ENCODE data around the gene HMGXB3.

DNA sequence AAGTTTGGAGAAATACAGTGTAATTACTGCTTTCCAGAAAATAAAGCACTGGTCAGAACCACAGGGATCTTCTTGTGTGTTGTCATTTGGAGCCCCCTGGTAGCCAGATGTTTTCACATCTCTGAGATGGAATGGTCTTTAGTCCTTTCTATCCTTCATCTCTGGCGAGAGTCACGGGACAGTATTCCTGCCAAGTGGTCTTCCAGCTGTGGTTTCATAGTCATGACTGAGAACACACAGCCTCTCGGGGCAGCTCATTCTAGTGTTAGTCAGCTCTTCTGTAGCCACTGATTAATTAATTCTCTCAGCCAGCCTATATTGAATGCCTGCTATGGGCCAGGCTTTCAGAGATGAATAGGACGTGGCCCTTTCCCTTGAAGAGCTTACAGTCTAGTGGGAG lies 34.1 kb downstream of the HMGXB3 start:
- TF ChIP-seq, protein P1, sequence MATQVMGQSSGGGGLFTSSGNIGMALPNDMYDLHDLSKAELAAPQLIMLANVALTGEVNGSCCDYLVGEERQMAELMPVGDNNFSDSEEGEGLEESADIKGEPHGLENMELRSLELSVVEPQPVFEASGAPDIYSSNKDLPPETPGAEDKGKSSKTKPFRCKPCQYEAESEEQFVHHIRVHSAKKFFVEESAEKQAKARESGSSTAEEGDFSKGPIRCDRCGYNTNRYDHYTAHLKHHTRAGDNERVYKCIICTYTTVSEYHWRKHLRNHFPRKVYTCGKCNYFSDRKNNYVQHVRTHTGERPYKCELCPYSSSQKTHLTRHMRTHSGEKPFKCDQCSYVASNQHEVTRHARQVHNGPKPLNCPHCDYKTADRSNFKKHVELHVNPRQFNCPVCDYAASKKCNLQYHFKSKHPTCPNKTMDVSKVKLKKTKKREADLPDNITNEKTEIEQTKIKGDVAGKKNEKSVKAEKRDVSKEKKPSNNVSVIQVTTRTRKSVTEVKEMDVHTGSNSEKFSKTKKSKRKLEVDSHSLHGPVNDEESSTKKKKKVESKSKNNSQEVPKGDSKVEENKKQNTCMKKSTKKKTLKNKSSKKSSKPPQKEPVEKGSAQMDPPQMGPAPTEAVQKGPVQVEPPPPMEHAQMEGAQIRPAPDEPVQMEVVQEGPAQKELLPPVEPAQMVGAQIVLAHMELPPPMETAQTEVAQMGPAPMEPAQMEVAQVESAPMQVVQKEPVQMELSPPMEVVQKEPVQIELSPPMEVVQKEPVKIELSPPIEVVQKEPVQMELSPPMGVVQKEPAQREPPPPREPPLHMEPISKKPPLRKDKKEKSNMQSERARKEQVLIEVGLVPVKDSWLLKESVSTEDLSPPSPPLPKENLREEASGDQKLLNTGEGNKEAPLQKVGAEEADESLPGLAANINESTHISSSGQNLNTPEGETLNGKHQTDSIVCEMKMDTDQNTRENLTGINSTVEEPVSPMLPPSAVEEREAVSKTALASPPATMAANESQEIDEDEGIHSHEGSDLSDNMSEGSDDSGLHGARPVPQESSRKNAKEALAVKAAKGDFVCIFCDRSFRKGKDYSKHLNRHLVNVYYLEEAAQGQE (IDR thresholded peaks at IDR 0.05; ENCODE audit: borderline replicate concordance in 1 of 2, low read depth in 1 of 2, low read length in 2 of 2): no peak
- TF ChIP-seq EZH2 (conservative IDR thresholded peaks at IDR 0.05; ENCODE audit: low read depth, low read length) (no peak), ZNF431 (CRISPR knock-in tag; IDR thresholded peaks at IDR 0.05; ENCODE audit: borderline replicate concordance, low read depth) (no peak), JUN (CRISPR knock-in tag; IDR thresholded peaks at IDR 0.05) (no peak), MEIS2 (CRISPR knock-in tag; IDR thresholded peaks at IDR 0.05) (no peak), ZKSCAN5 (CRISPR knock-in tag; IDR thresholded peaks at IDR 0.05) (no peak), POLR2AphosphoS5 (IDR thresholded peaks at IDR 0.05; ENCODE audit: low read depth, low read length) (no peak), NR1H2 (CRISPR knock-in tag; IDR thresholded peaks at IDR 0.05; ENCODE audit: borderline replicate concordance, low read depth) (no peak), ZNF232 (CRISPR knock-in tag; IDR thresholded peaks at IDR 0.05; ENCODE audit: borderline replicate concordance) (no peak), RAD51 (IDR thresholded peaks at IDR 0.05; ENCODE audit: borderline replicate concordance) (no peak)
- TF ChIP-seq, protein P2, sequence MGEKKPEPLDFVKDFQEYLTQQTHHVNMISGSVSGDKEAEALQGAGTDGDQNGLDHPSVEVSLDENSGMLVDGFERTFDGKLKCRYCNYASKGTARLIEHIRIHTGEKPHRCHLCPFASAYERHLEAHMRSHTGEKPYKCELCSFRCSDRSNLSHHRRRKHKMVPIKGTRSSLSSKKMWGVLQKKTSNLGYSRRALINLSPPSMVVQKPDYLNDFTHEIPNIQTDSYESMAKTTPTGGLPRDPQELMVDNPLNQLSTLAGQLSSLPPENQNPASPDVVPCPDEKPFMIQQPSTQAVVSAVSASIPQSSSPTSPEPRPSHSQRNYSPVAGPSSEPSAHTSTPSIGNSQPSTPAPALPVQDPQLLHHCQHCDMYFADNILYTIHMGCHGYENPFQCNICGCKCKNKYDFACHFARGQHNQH (CRISPR knock-in tag; IDR thresholded peaks at IDR 0.05): no peak
- TF ChIP-seq, protein P3, sequence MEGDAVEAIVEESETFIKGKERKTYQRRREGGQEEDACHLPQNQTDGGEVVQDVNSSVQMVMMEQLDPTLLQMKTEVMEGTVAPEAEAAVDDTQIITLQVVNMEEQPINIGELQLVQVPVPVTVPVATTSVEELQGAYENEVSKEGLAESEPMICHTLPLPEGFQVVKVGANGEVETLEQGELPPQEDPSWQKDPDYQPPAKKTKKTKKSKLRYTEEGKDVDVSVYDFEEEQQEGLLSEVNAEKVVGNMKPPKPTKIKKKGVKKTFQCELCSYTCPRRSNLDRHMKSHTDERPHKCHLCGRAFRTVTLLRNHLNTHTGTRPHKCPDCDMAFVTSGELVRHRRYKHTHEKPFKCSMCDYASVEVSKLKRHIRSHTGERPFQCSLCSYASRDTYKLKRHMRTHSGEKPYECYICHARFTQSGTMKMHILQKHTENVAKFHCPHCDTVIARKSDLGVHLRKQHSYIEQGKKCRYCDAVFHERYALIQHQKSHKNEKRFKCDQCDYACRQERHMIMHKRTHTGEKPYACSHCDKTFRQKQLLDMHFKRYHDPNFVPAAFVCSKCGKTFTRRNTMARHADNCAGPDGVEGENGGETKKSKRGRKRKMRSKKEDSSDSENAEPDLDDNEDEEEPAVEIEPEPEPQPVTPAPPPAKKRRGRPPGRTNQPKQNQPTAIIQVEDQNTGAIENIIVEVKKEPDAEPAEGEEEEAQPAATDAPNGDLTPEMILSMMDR (CRISPR knock-in tag; IDR thresholded peaks at IDR 0.05): no peak
